Measurements from ENCODE around the gene GLIPR2. TPM values are rescaled to one million over a fixed set of nuclear protein-coding genes. Genes with fewer than 3 reads are reported as not detected.
"Not testable (repeated sequence)": the region's sequence is repeated elsewhere in the genome, so short reads cannot be mapped to it uniquely, and the experiment has no call there.

GLIPR2 gene
- total RNA-seq, 1 donor from 2014 or later = 38.2 TPM

GRCh38 chr9:36161187-36161586 is 24.7 kb downstream of the GLIPR2 start:
- no peak for DNase-seq (ENCODE audit: extremely low read depth, low read depth, low spot score)

DNA sequence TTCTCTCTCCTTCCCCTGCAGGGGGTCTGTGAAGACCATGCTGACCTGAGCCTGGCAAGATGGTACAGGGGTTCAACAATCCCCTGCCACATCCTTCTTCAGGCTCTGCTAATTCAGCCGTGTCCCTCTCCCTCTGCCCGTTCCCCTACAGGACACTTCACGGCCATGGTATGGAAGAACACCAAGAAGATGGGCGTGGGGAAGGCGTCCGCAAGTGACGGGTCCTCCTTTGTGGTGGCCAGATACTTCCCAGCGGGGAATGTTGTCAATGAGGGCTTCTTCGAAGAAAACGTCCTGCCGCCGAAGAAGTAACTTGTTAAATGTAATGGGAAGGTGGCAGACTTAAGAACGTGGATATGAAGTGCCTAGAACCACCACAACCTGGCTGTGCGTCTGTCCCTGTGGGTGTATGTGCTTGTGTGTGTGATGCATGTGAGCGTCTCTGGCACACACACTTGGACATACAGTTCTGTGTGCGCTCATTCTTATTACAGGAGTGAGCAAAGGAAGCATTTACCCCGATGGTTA is 25.7 kb downstream of the GLIPR2 start:
- DNase-seq (ENCODE audit: extremely low read depth, low read depth, low spot score) = no peak

DNA sequence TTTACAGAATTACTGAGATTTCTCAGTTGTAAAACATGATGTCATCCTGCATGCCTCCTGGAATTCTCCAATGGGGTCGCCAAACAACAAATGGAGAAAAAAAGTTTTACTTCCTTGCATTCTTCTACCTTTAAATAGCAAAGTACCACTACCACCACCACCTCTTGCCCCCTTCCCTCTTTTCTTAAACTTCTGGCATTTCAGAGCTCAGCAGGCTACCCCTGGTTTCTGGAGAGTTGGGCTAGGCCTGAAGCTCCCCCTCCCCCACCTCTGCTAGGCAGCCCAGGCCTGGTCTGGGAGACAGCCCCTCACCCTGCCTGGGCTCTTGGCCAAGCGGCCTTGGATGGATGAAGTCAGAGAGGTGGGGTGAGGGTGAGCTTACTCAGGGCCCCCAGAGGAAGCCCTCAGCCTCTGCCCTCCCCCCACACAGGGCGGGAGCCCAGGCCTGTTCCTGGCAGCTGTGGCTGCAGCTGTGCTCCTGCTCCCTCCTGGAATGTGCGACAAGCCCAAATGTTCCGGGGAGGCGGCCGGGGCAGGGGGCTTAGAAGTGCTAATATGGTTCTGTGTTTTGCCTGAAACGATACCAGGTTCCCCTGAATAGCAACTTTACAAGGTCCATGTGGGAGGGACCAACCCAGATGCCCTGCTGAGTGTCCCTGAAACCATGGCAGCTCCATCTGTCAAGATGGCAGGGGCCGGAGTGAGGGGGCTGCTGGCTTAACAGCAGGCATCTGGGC is 26.7 kb downstream of the GLIPR2 start:
- peak; percentile 44 for DNase-seq (ENCODE audit: extremely low read depth, low read depth, low spot score)

DNA sequence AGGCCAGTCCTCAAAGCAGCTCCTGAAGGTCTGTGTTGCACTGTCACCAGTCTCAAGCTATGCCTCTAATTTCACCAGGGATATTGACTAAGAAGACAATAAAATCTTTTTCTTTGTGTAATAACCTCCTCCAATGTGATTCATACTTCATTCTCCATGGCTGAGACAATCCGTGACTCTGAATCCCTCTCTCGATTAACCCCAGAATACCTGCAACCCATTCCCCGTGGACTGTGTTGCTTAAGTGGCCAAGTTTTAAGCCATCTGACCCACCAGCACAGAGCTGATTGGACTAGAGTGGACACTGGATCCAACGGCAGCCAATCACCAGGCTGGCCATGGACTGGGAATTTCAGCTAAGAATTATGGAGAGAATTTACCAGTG is 27.2 kb downstream of the GLIPR2 start:
- no peak for DNase-seq (ENCODE audit: extremely low read depth, low read depth, low spot score)

GRCh38 chr9:36164372-36164771 is 27.8 kb downstream of the GLIPR2 start:
- DNase-seq (ENCODE audit: extremely low read depth, low read depth, low spot score) = no peak

GRCh38 chr9:36164989-36165388 is 28.5 kb downstream of the GLIPR2 start:
- no peak for DNase-seq (ENCODE audit: extremely low read depth, low read depth, low spot score)

DNA sequence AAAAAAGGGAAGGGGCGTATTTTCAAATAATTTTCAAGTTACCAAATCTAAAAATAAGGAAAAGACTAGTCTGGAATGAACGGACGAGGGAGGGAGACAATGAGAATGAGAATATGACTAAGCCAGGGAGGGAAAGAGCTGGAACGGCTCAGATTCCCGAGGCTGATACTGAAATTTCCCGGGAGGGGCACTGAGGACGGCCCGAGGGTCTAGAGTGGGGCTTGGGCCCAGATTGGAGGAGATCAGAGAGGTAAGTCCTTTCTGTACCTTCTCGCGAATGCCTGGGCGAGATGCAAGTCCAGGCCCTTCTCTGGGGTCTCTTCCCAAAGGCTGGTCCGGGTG is 29.3 kb downstream of the GLIPR2 start:
- DNase-seq (ENCODE audit: extremely low read depth, low read depth, low spot score) = no peak

DNA sequence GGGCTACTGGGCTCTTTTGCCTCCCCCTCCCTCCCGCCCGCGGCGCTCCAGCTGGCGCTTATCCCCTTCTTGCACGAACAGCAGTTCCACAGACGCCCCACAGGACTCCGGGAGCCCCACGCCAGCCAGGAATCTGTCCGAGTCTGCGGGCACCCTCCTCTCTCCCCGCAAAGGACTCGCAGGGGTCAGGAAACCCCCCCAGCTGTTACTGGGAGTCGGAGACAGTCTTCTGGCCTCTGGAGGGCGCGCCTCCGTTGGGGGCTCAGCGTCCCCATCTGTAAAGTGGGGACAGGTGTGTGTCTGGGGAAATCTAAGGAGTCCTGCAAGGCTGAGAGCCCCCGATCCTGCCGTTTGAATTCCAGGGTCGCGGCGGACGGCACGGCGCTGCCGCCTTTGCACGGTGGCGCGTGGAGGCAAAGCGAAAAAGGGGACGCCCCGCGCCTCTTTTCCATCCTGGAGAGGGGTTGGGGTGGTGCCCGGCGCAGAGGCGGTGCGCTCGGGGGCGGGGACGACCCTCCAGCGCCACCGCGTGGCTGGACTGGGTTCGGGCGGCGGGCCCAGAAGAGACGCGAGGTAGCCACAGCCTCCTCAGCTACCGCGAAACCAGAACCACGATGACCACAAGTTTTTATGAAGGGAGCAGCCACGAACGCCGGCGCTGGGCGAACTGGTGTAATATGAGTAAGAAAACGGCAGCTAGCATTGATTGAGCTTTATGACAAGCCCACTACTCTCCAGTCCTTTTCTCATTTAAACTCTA is 29.8 kb downstream of the GLIPR2 start:
- no peak for DNase-seq (ENCODE audit: extremely low read depth, low read depth, low spot score)

GRCh38 chr9:36169166-36169565 is 32.6 kb downstream of the GLIPR2 start, which contains the start of gene CCIN:
Gene CCIN (plus strand): TSS chr9:36169388. CDS start chr9:36169503, 115 bp downstream.
- no peak for DNase-seq (ENCODE audit: extremely low read depth, low read depth, low spot score)

DNA sequence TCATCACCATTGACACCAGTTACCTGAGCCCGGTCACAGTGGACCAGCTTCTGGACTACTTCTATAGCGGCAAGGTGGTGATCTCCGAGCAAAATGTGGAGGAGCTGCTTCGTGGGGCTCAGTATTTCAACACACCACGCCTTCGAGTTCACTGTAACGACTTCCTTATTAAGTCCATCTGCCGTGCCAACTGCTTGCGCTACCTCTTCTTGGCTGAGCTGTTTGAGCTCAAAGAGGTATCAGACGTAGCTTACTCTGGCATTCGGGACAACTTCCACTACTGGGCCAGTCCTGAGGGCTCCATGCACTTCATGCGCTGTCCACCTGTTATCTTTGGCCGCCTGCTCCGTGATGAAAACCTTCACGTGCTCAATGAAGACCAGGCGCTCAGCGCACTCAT is 33.2 kb downstream of the GLIPR2 start:
- DNase-seq (ENCODE audit: extremely low read depth, low read depth, low spot score) = no peak

DNA sequence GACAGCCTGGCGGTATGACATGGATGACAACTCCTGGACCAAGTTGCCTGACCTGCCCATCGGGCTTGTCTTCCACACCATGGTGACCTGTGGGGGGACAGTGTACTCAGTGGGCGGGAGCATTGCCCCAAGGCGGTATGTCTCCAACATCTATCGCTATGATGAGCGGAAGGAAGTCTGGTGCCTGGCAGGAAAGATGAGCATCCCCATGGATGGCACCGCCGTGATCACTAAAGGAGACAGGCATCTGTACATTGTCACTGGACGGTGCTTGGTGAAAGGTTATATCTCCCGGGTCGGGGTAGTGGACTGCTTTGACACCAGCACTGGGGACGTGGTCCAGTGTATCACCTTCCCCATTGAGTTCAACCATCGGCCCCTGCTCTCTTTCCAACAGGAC is 34.0 kb downstream of the GLIPR2 start:
- DNase-seq (ENCODE audit: extremely low read depth, low read depth, low spot score) = no peak

GRCh38 chr9:36173861-36174260 is 37.3 kb downstream of the GLIPR2 start:
- DNase-seq (ENCODE audit: extremely low read depth, low read depth, low spot score) = no peak

- no peak for DNase-seq (ENCODE audit: extremely low read depth, low read depth, low spot score)
These were observed 37.7 kb downstream of the GLIPR2 start for GRCh38 chr9:36174271-36174670.

GRCh38 chr9:36174731-36175130 is 38.2 kb downstream of the GLIPR2 start:
- no peak for DNase-seq (ENCODE audit: extremely low read depth, low read depth, low spot score)

- DNase-seq (ENCODE audit: extremely low read depth, low read depth, low spot score) = not testable (repeated sequence)
These were observed 38.7 kb downstream of the GLIPR2 start for GRCh38 chr9:36175209-36175608.

DNA sequence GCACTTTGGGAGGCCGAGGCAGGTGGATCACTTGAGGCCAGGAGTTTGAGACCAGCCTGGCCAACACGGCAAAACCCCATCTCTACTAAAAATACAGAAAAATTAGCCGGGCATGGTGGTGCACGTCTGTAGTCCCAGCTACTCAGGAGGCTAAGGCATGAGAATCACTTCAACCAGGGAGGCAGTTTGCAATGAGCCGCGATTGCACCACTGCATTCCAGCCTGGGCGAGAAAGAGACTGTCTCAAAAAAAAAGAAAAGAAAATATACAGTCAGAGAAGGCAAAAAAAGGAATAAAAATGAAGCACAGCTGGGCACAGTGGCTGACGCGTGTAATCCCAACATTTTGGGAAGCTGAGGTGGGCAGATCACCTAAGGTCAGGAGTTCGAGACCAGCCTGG is 40.0 kb downstream of the GLIPR2 start:
- DNase-seq (ENCODE audit: extremely low read depth, low read depth, low spot score) = not testable (repeated sequence)

- no peak for DNase-seq (ENCODE audit: extremely low read depth, low read depth, low spot score)
These were observed 41.0 kb downstream of the GLIPR2 start for GRCh38 chr9:36177571-36177970.

GRCh38 chr9:36180243-36180642 is 43.7 kb downstream of the GLIPR2 start:
- DNase-seq (ENCODE audit: extremely low read depth, low read depth, low spot score) = not testable (repeated sequence)

GRCh38 chr9:36187414-36187813 is 50.9 kb downstream of the GLIPR2 start:
- DNase-seq (ENCODE audit: extremely low read depth, low read depth, low spot score) = no peak

DNA sequence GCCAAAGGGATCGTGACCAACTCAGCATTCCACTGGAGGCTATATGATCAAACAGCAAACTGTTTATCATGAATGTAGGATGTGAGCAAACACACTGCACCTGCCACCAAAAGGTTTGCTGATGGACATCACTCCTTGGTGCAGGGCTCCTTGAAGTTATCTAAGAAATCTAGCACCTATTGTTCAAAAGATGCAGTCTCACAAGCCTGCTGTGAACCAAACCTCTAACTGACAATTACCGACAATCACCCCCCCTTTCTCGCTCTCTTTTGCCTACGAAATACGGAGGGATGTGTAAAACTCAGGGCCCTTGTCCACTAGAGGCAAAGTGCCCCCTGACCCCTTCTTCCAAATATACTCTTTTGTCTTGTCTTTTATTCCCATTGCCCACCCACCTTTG is 51.7 kb downstream of the GLIPR2 start:
- DNase-seq (ENCODE audit: extremely low read depth, low read depth, low spot score) = no peak

- DNase-seq (ENCODE audit: extremely low read depth, low read depth, low spot score) = no peak
These were observed 53.4 kb downstream of the GLIPR2 start for GRCh38 chr9:36189976-36190375.
